ENCODE measurements around the gene DCTN1. TPM values are rescaled to one million over a fixed set of nuclear protein-coding genes. Genes with fewer than 3 reads are reported as not detected.

DCTN1 gene
- total RNA-seq, 1 donor from 2014 or later: 244 TPM

GRCh38 chr2:74399785-74400184 is 19.7 kb upstream of the DCTN1 start:
- TF ChIP-seq CTCF (IDR thresholded peaks at IDR 0.05; ENCODE audit: unreplicated experiment): peak; percentile 86
- peaks cover 4% of the 10 kb centered on the region for H3K27me3 Mint-ChIP-seq (ENCODE audit: unreplicated experiment)
- no peak for DNase-seq (ENCODE audit: low spot score)
- no peaks in the 10 kb centered on the region for H3K36me3 Mint-ChIP-seq (ENCODE audit: low read depth, unreplicated experiment)
- H3K9me3 Mint-ChIP-seq (ENCODE audit: unreplicated experiment): no peaks in the 10 kb centered on the region
- H3K4me3 Mint-ChIP-seq (ENCODE audit: unreplicated experiment): no peak overlapping the region
- H3K27ac Mint-ChIP-seq (ENCODE audit: unreplicated experiment): no peak overlapping the region
- H3K4me1 Mint-ChIP-seq (ENCODE audit: unreplicated experiment): peaks cover 4% of the 10 kb centered on the region

GRCh38 chr2:74396149-74396548 is 16.0 kb upstream of the DCTN1 start:
- no peaks in the 10 kb centered on the region for H3K9me3 Mint-ChIP-seq (ENCODE audit: unreplicated experiment)
- no peak for TF ChIP-seq CTCF (IDR thresholded peaks at IDR 0.05; ENCODE audit: unreplicated experiment)

GRCh38 chr2:74393525-74393924 is 13.4 kb upstream of the DCTN1 start:
- H3K27me3 Mint-ChIP-seq (ENCODE audit: unreplicated experiment): peaks cover 6% of the 10 kb centered on the region
- no peak for DNase-seq (ENCODE audit: low spot score)
- H3K4me1 Mint-ChIP-seq (ENCODE audit: unreplicated experiment): peaks cover 7% of the 10 kb centered on the region
- no peak overlapping the region for H3K4me3 Mint-ChIP-seq (ENCODE audit: unreplicated experiment)
- H3K9me3 Mint-ChIP-seq (ENCODE audit: unreplicated experiment): no peaks in the 10 kb centered on the region
- no peak overlapping the region for H3K27ac Mint-ChIP-seq (ENCODE audit: unreplicated experiment)
- no peak for TF ChIP-seq CTCF (IDR thresholded peaks at IDR 0.05; ENCODE audit: unreplicated experiment)
- no peaks in the 10 kb centered on the region for H3K36me3 Mint-ChIP-seq (ENCODE audit: low read depth, unreplicated experiment)

More at GRCh38 chr2:74396149-74396548, 16.0 kb upstream of the DCTN1 start:
- DNase-seq (ENCODE audit: low spot score): no peak
- Mint-ChIP-seq H3K36me3 (ENCODE audit: low read depth, unreplicated experiment) (no peaks in the 10 kb centered on the region), H3K4me3 (ENCODE audit: unreplicated experiment) (no peak overlapping the region), H3K4me1 (ENCODE audit: unreplicated experiment) (peaks cover 8% of the 10 kb centered on the region), H3K27ac (ENCODE audit: unreplicated experiment) (no peak overlapping the region), H3K27me3 (ENCODE audit: unreplicated experiment) (peaks cover 8% of the 10 kb centered on the region)

GRCh38 chr2:74392449-74392743 is 12.3 kb upstream of the DCTN1 start:
- Mint-ChIP-seq H3K9me3 (ENCODE audit: unreplicated experiment) (no peaks in the 10 kb centered on the region), H3K4me1 (ENCODE audit: unreplicated experiment) (peaks cover 7% of the 10 kb centered on the region)

More at GRCh38 chr2:74392449-74392743, 12.3 kb upstream of the DCTN1 start:
- Mint-ChIP-seq H3K4me3 (ENCODE audit: unreplicated experiment) (peak overlapping the region; percentile 95), H3K27me3 (ENCODE audit: unreplicated experiment) (peaks cover 6% of the 10 kb centered on the region), H3K27ac (ENCODE audit: unreplicated experiment) (peak overlapping the region; percentile 93), H3K36me3 (ENCODE audit: low read depth, unreplicated experiment) (no peaks in the 10 kb centered on the region)
- no peak for TF ChIP-seq CTCF (IDR thresholded peaks at IDR 0.05; ENCODE audit: unreplicated experiment)
- DNase-seq (ENCODE audit: low spot score): no peak

All from endothelial cell (in vitro differentiated cells).